A673 (cell line): ENCODE measurements around the gene CLASP1. TPM values are rescaled to one million over a fixed set of nuclear protein-coding genes. Genes with fewer than 3 reads are reported as not detected.

Experiments used
- BruUV-seq: library from RNA; stranded (reverse); fragments of 400-500 nt; replicated peaks from 2 replicates; lab custom pipeline; 2021; lab: Mats Ljungman, UMichigan
- CTCF ChIA-PET: fragments of 300-600 bp; sonication (Branson Sonifier 250); formaldehyde crosslinking; loops from one replicate; lab custom pipeline; 2022; ENCODE audit warnings: antibody characterized with exemption; lab: Charles Lee
- POLR2A ChIA-PET: fragments of 300-600 bp; sonication (Branson Sonifier 250); formaldehyde crosslinking; loops from one replicate; lab custom pipeline; 2022; ENCODE audit warnings: antibody characterized with exemption; ENCODE audit not compliant: low non-redundant PET; lab: Charles Lee
- DNase-seq: peaks from one replicate; pipeline ENCODE4 v3.0.0-alpha.2; 2015; ENCODE audit warnings: low spot score
- H3K27ac ChIP-seq: fragments of 200-600 bp; sonication (generic); 2 replicates; pipeline ENCODE4 v1.5.1; 2016; ENCODE audit warnings: mixed run types, low read depth, mild to moderate bottlenecking, mixed read lengths, antibody characterized with exemption, low read length; ENCODE audit not compliant: poor library complexity, severe bottlenecking
- H3K27me3 ChIP-seq: fragments of 200-600 bp; sonication (generic); replicated peaks from 2 replicates; pipeline ENCODE4 v1.6.1; 2017; ENCODE audit warnings: mixed run types, low read depth, mild to moderate bottlenecking, mixed read lengths, antibody characterized with exemption, low read length; ENCODE audit not compliant: insufficient read depth, poor library complexity
- H3K36me3 ChIP-seq: fragments of 200-600 bp; sonication (generic); 2 replicates; pipeline ENCODE4 v1.6.1; 2016; ENCODE audit warnings: mixed run types, mild to moderate bottlenecking, mixed read lengths, antibody characterized with exemption, low read length; ENCODE audit not compliant: insufficient read depth, poor library complexity, severe bottlenecking
- H3K4me1 ChIP-seq: fragments of 200-600 bp; sonication (generic); 2 replicates; pipeline ENCODE4 v1.6.1; 2017; ENCODE audit warnings: mixed run types, mild to moderate bottlenecking, mixed read lengths, antibody characterized with exemption, low read length; ENCODE audit not compliant: insufficient read depth, poor library complexity, severe bottlenecking
- H3K4me3 ChIP-seq: fragments of 200-600 bp; sonication (generic); 2 replicates; pipeline ENCODE4 v1.5.1; 2016; ENCODE audit warnings: low read depth, mixed run types, mild to moderate bottlenecking, mixed read lengths, low read length; ENCODE audit not compliant: poor library complexity, severe bottlenecking
- H3K9me3 ChIP-seq: fragments of 200-600 bp; sonication (generic); 2 replicates; pipeline ENCODE4 v1.6.1; 2016; ENCODE audit warnings: mixed run types, low read depth, mild to moderate bottlenecking, mixed read lengths, antibody characterized with exemption, low read length; ENCODE audit not compliant: poor library complexity, severe bottlenecking
- EZH2 ChIP-seq: fragments of 200-600 bp; sonication (generic); IDR thresholded peaks from 2 replicates; pipeline ENCODE4 v1.6.1; 2017; ENCODE audit warnings: borderline replicate concordance, low read depth, mild to moderate bottlenecking, mixed read lengths, antibody characterized with exemption, low read length; ENCODE audit not compliant: poor library complexity, severe bottlenecking
- intact Hi-C: fragments of 100-400 bp; cut with micrococcal nuclease; formaldehyde crosslinking; loops from one replicate; pipeline ENCODE4 v1.10.0; 2022; ENCODE audit not compliant: unreplicated experiment
- total RNA-seq: library from RNA; stranded (reverse); gene quantifications from 2 replicates; pipeline ENCODE4 v1.2.3, GENCODE V29; 2021
- TF ChIP-seq, protein P1 (sequence below): fragments of 300-800, 200-600 bp; sonication (generic); conservative IDR thresholded peaks from 2 replicates; pipeline ENCODE4 v1.5.1; 2017; ENCODE audit warnings: low read depth, mild to moderate bottlenecking, antibody characterized with exemption, low read length, moderate library complexity, mixed read lengths

The CLASP1 gene
- total RNA-seq, 1 experiment from 2014 or later, result 69.1 TPM

DNA sequence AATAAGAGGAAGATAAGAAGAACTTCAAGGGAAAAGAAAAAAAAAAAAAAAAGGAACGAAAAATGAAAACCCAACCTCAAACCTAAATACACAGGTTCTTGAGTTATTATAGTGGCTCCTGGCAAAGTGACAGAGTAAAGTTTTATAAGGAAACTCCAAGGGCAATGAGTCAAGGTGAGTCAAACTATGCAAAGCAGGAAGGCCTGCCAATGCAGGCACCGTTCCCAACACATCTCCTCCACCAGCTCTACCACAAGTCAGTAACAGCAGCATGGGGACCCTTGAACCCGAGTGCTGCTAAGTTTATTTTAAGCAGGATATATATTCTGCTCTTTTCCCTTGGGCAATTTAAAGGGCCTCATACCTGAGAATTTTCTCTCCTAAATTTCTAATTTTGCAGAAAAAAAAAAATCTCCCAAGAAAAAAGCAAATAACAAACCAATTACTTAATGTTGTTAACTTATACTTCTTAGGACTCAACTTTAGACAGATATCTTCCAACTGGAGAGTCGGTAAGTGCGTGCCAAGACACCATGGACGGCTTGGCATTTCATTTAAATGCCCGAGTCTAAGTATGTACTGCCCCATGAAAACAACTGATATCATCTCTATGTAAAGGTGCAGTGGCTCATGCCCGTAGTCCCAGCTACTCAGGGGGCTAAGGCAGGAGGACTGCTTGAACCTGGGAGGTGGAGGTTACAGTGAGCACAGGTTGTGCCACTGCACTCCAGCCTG lies 288.5 kb downstream of the CLASP1 start:
- ChIA-PET POLR2A (no interaction called here), CTCF (no interaction called here)
- Histone ChIP-seq H3K4me1 (no peaks in the 10 kb centered on the region), H3K27ac (no peak overlapping the region), H3K27me3 (no peaks in the 10 kb centered on the region), H3K36me3 (peaks cover 11% of the 10 kb centered on the region), H3K9me3 (no peaks in the 10 kb centered on the region), H3K4me3 (no peak overlapping the region)
- BruUV-seq, result no TSS peak
- TF ChIP-seq EZH2, result no peak
- TF ChIP-seq, protein P1, sequence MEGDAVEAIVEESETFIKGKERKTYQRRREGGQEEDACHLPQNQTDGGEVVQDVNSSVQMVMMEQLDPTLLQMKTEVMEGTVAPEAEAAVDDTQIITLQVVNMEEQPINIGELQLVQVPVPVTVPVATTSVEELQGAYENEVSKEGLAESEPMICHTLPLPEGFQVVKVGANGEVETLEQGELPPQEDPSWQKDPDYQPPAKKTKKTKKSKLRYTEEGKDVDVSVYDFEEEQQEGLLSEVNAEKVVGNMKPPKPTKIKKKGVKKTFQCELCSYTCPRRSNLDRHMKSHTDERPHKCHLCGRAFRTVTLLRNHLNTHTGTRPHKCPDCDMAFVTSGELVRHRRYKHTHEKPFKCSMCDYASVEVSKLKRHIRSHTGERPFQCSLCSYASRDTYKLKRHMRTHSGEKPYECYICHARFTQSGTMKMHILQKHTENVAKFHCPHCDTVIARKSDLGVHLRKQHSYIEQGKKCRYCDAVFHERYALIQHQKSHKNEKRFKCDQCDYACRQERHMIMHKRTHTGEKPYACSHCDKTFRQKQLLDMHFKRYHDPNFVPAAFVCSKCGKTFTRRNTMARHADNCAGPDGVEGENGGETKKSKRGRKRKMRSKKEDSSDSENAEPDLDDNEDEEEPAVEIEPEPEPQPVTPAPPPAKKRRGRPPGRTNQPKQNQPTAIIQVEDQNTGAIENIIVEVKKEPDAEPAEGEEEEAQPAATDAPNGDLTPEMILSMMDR, result no peak
- intact Hi-C loops, result no loop called here
- no peak for DNase-seq

DNA sequence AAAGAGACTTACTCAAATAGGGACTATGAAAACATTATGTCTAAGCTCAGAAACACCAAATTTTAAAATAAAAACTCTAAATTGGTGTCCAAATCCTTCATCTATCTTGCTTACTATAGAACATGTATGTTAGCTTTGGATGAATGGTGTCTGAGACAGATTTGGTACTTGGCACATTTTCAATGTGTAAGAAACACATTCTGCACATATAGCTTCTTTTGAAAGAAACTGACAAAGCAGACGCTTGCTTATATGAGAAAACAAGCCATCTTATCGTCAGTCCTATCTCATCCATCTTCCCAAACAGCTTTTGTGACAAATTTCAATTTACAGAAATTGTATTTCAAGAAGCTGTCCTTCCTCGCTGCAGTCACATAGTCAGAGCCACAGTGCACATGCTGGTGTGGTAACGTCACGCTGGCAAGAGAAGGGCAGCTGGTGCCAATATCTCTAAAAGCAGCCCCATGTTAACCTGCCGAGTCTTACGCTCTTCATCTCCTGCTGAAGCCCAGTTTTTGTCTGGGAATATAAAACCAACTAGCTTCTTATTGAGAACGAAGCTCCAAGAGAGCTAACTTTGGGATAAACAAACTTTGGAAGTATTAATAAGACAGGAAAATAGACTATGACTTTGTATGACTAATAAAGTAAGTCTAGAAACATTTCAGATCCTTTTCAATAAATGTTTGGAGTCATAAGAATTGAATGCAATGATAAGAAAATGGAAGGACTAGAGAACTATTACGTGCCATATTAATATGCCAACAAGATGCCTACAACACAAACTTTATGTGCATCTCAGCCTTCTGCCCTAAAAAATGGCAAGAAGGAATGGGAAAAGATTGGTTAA lies 289.3 kb downstream of the CLASP1 start:
- ChIA-PET CTCF (no interaction called here), POLR2A (no interaction called here)
- no peak for TF ChIP-seq EZH2
- TF ChIP-seq, protein P1, result no peak
- H3K4me1 ChIP-seq, result no peaks in the 10 kb centered on the region
- no peak overlapping the region for H3K27ac ChIP-seq
- no peaks in the 10 kb centered on the region for H3K27me3 ChIP-seq
- no peak overlapping the region for H3K4me3 ChIP-seq
- DNase-seq, result no peak
- H3K36me3 ChIP-seq, result peaks cover 10% of the 10 kb centered on the region
- intact Hi-C loops, result loop anchor here (5.0 kb wide), 1 partner anchor 263 kb away; no protein-coding TSS in a partner anchor
- BruUV-seq, result no TSS peak
- H3K9me3 ChIP-seq, result no peaks in the 10 kb centered on the region

DNA sequence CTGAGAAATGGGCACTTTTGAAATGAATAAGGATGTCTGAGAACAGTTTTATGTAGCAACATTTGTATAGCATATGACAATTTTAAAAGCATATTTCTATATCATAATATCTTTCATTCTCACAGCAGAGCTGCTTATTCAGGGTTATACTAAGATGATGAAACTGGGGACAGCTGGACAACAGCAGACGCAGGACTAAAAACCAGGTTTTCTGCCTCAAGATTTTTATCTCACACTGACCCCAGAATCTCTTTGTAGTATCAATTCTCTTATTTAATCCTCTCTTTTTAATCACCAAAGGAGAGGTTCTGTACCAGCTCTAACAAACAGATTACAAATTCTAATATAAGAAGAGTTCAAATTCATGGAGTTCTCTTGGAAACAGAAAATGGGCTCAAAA lies 290.1 kb downstream of the CLASP1 start:
- POLR2A ChIA-PET, result no interaction called here
- Histone ChIP-seq H3K4me1 (no peaks in the 10 kb centered on the region), H3K27ac (no peak overlapping the region), H3K36me3 (peaks cover 5% of the 10 kb centered on the region), H3K9me3 (no peaks in the 10 kb centered on the region), H3K4me3 (no peak overlapping the region), H3K27me3 (no peaks in the 10 kb centered on the region)
- no TSS peak for BruUV-seq
- no peak for DNase-seq
- CTCF ChIA-PET, result no interaction called here
- intact Hi-C loops, result loop anchor here (5.0 kb wide), 1 partner anchor 262 kb away; no protein-coding TSS in a partner anchor
- TF ChIP-seq EZH2, result no peak
- TF ChIP-seq, protein P1, result no peak
